Inflammatory macrophage treated with lipopolysaccharide for 1 hour (primary cell): Measurements from ENCODE around the gene SH3PXD2B.

Experiments used
- DNase-seq, 2 donors: peaks; one replicate each; pipeline ENCODE4 v3.0.0-alpha.2; 2020 to 2022

SH3PXD2B gene

DNA sequence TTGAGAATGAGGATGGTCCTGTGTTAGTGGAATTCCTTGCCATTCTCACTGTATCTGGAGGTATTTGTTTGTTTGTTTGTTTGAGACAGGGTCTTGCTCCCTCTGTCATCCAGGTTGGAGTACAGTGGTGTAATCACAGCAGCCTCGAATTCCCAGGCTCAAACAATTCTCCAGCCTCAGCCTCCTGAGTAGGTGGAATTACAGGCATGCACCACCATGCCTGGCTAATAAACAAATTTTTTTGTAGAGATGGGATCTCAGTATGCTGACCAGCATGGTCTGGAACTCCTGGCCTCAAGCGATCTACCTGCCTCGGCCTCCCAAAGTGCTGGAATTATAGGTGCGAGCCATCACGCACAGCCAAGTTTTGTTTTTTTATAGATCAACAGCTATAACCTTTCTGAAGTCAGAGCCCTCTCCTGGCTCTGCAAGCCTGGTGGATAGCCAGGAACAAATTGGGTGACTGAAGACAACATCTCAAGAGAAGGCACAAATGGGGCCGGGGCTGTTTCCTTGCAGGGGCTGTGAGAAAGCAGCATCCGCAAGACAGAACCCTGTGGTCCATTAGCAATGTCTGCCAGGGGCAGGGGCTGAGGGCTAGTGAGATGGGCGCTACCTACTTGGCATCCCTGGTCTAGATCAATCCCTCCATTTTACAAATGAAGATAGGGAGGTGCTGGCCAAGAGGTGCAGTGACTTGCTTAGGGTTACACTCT is 18.8 kb downstream of the SH3PXD2B start:
- DNase-seq: no peak

DNA sequence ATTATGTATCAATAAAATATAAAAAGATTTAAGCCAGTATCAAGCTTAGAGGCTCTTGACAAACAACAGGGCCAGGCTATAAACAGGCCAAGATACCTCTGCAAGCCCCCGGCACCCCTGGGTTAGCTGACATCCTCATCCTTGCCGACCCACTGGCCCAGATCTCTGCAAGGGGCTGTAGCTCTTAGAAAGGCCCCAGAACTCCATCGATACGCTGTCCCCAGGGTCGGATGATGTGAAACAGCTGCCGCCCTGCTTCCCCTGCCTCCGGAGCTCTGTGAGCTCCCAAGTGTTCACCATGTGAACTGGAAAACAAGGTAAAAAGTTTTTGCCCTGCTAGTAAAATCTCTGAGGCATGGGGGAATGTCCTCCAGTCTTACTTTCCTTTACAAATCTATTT is 20.1 kb downstream of the SH3PXD2B start:
- no peak for DNase-seq

DNA sequence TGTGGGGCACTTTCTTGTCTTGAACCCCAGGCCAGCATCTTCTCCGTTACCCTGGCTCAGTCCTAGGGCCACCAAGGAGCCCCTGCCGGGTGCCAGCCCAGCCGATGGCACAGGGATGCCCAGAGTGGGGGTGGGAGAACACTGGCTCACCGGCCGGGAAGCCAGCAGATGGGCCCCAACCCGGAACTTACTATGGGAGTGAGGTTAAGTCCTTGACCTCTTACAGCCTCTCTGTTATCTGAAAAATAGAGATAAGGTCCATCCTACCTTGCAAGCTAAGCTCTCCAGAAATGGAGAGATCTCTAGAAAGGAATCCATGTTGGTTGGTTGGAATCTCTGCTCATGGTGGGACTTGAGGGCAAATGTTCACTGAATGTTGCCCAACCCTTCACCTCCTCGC is 20.8 kb downstream of the SH3PXD2B start:
- no peak for DNase-seq

DNA sequence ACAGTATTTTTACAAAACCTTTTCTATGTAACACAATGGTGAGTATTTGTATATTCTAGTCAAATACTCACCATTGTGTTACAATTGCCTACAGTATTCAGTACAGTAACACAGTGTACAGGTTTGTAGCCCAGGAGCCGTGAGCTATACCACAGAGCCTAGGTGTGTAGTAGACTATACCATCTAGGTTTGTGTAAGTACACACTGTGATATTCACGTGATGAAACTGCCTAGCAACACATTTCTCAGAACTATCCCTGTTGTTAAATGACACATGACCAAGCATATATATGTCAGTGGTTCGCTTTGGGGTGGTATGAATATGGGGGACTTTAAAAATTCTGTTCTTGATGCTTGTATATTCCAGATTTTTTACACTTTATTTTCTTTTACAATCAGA is 21.3 kb downstream of the SH3PXD2B start:
- DNase-seq: no peak

DNA sequence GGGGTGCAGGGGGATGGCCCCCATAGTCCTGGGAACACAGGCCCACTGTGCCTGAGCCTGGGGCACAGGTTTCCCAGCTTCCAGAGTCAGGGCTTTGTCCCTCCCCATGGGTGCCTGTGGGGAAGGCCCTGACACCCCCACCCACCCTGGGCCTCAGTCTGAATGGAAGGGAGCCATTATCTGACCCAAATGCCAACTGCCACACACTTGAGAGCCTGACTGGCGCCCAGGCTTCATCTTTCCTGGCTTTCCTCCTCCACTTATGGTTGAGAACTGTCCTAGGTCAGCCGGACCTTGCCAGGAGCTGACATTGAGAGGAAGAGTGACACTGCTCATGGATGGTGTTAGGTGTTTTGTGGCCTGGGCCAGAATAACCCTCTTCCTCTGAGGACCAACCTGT is 24.0 kb downstream of the SH3PXD2B start:
- no peak for DNase-seq

DNA sequence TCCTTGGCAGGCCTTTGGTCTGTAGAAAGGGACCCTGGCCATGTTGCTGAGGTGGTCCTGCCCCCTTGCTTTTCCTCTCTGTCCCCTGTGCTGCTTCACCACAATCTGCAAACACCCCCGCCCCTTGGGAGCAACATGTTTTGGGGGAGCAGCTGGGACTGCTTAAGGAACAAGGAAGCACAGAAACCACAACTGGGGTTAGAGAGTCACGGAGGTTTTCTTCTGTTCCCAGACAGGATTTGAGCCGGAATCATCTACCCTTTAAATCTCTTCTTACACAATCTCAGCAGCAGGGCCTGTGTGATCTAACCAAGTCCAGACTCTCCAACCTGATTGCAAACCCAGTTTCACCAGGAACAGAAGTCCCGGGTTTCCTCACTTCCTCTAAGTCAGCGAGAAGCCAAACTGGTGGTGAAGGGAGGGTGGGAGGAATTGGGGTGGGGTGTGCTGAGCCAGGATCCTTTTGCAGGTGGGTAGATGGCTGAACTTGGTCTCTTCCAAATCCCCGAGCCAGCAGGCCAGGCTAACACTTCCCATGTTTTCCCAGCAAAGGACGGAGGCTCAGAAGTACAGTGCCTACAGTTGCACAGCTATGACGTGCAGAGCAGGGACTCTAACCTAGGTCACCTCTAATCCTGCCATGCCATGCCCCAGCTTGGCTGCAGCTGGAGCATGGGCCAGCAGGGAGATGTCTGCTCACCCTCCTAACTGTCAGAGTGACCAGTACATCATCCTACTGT is 25.0 kb downstream of the SH3PXD2B start:
- peak; percentile 87 to 98 for DNase-seq

DNA sequence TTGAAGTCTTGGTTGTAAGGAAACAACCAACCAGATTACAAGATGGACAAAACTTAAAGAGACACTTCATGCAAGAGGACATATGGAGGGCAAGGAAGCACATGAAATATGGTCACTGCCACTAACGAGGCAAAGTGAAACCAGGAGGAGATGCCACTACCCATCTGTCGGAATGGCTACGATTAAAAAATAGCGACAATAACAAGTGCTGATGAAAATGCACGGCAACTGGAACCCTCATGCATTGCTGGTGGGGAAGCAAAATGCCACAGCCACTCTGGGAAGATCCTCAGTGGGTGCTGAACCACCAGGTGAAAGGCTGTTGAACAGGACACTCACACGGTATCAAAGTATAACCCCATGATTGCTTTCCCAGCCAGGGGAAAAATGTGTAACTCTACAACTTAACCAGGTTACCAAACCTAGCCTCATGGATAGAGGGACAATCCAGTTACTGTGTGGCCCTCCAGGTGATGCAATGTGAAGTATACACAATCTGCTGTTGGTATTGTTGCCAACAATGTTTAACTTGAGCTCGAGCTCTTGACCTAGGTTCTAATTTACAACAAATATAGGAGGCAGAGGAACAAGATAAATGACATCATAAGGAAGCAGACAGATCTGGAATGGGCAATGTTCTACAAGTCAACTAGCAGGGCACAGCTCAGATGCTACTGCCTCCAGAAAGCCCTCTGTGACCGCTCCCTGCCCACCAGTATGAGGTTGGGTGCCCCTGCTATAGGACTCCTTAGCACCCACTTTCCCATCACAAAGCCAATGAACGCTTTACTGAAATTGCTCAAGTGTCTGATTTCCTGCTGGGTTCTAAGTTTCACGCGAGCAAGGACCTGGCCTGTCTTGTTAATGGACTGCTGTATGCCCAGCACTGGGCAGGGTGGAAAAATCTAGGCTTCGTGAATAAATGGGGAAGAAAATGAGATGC is 25.8 kb downstream of the SH3PXD2B start:
- peak in 1 of 2 donors; percentile 45 for DNase-seq

DNA sequence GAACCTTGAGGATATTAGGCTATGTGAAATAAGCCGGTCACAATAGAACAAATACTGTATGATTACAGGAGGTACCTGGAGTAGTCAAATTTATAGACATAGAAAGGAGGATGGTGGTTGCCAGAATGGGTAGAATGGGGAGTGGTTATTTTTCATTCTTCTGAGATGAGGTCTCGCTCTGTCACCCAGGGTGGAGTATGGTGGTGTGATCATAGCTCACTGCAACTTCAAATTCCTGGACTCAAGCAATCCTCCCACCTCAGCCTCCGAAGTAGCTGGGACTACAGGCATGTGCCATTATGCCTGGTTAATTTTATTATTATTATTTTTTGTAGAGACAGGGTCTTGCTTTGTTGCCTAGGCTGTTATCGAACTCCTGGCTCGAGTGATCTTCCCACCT is 27.1 kb downstream of the SH3PXD2B start:
- DNase-seq: no peak

DNA sequence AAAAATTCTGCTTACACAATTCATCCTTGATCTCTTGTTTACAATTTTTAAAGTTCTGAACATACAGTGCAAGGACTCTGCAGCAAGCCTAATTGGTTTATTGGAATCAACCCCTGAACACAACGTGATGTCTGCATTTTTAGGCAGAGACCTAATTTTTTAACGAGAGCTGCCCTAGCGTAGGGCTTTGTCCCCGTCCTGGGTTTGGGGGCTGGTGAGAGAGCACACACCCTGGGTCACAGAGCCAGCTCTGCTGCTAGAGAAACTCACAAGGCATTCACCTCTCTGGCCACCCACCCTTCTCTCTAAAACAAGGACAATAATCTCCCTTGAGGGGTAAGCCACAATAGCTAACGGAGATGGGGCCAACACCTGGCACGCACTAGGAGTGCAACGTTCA is 28.2 kb downstream of the SH3PXD2B start:
- DNase-seq: no peak

DNA sequence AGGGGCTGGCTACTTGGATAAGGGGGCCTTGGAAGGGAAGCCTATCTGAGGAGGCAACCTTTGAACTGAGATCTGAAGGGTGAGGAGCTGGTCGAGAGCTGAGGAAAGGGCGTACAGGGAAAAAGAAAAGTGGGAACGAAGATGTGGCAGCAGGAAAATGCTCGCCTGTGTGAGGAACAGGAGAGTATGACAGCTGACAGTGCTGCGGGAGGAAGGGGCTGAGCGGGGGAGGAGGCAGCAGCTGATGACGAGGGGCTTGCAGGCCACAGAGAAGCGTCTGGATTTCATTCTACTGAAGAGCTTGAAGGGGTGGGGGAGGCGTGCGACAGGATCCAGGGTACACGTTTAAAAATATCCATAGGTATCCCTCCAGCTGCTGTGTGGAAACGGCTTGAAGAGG is 28.9 kb downstream of the SH3PXD2B start:
- DNase-seq: no peak

DNA sequence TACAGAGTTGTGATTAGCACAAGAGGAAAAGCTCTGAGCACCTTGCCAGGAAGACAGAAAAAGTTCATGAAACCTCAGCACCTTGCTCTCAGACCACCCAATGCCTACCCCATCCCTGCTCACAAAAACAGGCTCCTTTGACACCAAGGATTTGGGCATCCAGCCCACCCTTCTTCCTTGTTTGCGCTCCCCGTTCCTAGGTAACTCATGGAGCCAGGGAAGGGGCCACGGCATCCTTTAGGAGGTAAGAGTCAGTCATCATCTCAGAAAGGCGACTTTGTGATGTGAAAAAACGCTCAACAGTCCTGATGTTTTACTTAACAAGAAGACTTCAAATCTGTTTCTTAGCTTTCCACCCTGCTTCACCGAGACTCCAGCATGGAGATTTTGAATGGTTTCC is 29.5 kb downstream of the SH3PXD2B start:
- no peak for DNase-seq

DNA sequence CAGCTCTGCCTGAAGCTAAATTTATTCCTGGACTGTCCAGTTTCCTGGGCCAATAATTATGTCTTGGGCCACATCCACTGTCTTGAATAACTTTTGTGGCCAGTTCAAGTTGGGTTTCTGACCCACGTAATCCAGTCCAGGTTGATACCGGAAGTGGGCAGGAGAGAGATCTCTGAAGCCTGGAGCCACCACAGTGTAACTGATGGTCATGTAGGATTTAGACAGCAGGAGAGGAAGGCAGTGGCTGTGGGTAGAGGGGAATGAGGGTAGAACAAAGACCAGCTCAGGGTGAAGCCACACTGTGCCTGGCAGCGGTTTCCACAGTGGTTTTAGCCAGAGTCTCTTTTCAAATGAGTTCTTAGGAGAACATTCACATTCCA is 30.2 kb downstream of the SH3PXD2B start:
- DNase-seq: no peak

DNA sequence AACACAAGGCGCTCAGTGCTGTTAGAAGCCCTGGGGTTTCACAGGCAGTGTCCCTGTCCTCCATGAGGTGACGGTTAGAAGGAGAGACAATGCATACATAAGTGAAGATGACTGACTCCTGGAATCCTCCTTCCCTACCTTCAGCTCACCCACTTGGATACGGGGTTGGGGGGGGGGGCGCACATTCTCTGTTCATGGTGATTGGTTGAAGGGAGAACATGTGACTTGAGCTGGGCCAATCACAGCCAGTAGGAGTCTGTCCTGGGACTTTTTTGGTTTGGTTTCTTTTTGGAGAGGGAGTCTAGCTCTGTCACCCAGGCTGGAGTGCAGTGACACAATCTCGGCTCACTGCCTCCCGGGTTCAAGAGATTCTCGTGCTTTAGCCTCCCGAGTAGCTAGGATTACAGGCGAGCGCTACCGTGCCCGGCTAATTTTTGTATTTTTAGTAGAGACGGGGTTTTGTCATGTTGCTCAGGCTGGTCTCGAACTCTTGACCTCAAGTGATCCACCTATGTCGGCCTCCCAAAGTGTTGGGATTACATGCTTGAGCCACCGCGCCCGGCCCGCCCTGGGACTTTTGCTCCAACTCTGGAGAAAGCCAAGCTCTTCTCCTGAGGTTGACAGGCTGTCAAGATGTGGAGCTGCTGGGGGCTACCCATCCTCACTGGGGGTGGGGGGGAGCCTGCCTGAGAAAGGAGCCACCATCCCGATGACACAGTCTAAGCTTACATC is 30.8 kb downstream of the SH3PXD2B start:
- no peak for DNase-seq

DNA sequence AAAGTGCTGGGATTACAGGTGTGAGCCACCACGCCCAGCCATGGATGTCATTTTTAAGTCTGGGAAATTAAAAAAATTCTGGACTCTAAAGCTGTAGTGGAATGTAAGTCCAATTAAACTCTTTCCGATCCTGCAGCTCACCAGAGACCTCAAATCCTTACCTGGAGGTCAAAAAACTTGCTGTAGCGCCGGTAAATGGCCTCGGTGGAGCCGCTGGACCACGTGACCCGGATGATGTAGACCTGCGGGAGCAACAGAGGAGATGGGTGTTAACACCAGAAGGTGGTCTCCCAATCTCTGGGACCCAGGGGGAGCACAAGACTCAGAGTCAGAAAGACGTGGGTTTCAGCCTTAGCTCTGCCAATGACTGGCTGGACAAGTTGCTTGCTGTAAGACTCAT is 32.1 kb downstream of the SH3PXD2B start:
- no peak for DNase-seq

DNA sequence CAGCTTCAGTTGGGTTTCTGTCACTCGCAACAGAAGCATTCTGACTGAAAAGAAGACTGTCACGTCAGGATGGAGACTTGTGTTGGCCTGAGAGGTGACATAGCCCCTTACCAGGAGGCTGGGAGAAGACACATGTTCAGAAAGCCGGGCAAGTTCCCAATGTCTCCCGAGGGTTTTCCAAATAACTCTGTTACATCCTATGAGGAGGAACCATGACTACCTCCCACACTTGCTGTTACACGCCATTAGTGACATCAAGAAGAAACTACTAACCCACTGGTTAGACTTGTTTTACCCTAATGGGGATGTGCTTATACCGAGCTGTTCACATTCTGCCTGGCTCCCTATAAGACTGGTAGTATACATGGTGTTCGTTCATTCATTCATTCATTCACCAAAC is 33.3 kb downstream of the SH3PXD2B start:
- DNase-seq: no peak

DNA sequence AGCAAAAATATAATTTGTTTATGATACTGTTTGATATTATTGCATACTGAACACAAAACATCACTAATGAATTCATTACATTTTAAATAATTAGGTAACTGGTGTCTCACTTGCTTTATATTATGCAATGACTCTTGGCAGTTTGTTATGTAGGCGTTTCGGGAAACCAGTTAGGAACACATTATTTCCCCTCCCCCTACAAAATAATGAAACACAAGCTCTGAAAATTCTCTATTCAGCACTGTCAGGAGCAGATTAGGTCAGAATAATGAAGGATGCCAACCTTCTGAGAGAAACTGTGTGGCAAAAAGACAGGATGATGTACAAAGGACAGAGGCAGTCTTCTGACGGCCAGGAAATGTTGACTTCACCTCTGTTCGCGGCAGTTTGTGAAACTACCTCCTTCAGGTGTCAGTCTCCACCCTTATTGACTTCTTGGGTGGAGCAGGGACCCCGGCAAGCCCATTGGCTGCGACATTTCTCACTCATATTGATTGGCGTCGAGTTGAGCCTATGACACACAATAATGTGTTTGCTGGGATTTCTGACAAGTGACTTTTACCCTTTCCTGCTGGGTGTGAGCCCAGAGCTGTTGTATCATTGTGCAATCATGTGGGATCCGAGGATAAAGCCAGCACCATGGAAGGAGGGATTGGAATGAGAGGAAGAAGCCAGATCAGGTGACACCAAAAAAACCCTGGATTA is 33.9 kb downstream of the SH3PXD2B start:
- peak; percentile 72 to 83 for DNase-seq

DNA sequence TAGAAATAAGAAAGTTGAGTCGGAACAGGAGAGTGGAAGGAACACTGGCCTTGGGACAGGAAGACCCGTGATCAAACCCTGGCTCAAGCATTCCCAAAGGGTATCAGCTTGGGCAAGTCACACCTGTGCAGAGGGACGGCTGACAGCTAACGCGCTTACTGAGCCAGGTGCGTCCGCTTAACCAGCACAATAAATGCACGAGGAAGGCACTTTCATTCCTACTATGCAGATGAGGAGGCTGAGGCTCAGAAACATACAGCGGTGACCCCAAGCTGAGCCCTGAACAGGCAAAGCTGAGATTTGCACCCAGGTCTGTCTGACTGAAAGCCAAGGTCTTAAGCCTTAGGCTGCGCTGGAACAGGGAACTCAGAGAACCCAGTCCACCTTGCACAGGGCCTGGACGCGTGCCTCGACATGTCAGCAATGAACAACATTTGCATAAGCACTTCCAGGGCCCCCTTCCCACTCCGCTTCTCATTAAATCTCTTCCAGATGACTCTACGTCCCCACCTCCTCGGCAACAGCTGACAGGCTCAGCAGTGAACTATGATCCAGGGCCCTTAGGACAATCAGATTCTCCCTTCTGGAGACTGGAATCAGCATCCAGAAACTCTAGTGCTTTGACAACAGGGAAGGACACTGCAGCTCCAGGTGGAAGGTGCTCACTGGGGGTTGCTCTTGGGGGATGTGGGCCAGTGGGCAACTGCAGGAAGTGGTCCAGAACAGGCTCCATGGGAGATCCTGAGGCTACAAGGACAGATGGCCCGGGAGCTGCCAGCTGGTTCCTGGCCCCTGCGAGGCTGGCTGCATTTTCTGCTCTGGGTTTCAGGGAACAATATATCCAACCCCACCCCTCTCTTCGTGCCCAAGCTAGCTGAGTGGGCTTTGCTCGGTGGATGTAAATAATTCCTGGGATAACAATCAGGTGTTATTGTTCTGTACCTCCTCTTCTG is 35.2 kb downstream of the SH3PXD2B start:
- DNase-seq: no peak

DNA sequence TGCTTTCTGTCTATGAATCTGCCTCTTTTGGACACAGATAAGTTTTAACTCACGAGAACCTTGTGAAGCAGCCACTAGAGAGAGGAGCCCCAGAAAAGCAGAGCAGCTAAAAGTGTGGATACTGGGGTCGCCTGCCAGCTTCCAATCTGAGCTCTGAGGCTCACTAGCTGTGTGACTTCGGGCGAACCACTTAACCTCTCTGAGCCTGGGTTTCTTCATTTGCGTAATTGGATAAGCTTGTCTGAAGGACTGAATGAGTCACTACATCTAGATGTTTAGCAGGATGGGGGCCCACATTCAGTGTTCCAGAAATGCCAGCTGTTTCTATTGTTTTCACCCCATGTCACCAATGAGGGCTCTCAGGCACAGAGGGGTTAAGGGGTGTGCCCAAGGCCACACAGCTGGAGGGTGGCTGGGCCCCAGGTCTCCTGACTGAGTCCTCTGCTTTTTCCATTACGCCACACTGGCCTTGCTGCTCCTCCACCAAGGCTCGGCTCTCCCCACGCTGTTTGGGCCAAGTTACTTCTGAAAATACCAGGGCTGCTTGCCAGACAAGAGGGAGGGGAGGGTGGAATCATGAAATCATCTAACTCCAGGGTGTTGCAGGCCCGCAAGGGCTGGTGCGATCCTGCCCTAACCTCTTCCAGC is 36.2 kb downstream of the SH3PXD2B start:
- peak; percentile 86 to 95 for DNase-seq

DNA sequence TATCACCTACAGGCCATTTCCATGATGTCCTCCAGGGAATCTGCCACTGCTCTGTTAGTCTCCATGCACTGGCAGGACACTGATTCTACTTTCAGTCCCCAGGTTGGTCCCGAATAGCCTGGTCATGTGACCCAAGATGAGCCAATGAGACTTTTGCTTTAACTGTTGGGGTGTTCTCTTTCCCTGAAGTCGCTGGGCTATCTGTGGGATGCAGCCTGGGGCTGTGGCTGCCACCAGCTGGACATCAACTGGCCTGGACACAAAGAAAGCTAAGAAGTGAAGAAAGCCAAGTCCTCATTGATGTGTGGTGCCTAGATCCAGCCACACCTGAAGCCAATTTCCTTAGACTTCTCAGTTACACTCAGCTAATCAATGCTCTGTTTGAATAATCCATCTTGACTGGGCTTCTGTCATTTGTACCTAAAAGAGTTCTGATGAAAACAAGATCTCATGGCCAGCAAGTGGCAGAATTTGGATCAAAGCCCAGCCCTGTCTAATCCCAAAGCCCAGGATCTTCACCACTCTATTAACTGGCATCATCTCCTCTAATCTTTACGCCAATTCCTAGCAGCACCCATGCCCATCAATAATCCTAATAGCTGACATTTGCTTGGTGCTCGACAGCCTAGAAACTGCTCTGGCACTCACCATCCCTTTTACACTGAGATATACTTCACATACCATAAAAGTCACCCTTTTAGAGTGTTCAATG is 37.0 kb downstream of the SH3PXD2B start:
- DNase-seq: no peak
